Fibroblast of skin of abdomen (primary cell): ENCODE data around the gene GRIN2C.
"Not testable (repeated sequence)": the region's sequence is repeated elsewhere in the genome, so short reads cannot be mapped to it uniquely, and the experiment has no call there.

Experiments
- DNase-seq: peaks from one replicate; pipeline ENCODE4 v3.0.0-alpha.2; 2013

GRIN2C gene

GRCh38 chr17:74879308-74879707 is 19.6 kb upstream of the GRIN2C start:
- no peak for DNase-seq

- DNase-seq = no peak
Observed at GRCh38 chr17:74878658-74879057, 19.0 kb upstream of the GRIN2C start.

GRCh38 chr17:74877592-74878548 is 18.2 kb upstream of the GRIN2C start:
- DNase-seq = no peak

- no peak for DNase-seq
Observed at GRCh38 chr17:74875977-74876593, 16.4 kb upstream of the GRIN2C start.

GRCh38 chr17:74875155-74875976 is 15.7 kb upstream of the GRIN2C start:
- no peak for DNase-seq

- DNase-seq = no peak
Observed at GRCh38 chr17:74874615-74875037, 14.9 kb upstream of the GRIN2C start.

- DNase-seq = no peak
Observed at GRCh38 chr17:74873874-74874614, 14.4 kb upstream of the GRIN2C start.

- peak; percentile 100 for DNase-seq
Observed at GRCh38 chr17:74873037-74873873, 13.6 kb upstream of the GRIN2C start.

- DNase-seq = no peak
Observed at GRCh38 chr17:74872313-74873036, 12.8 kb upstream of the GRIN2C start, which contains the start of gene FDXR. TSS of gene FDXR (minus strand) at chr17:74872994. CDS start at chr17:74872944, 50 bp downstream.

GRCh38 chr17:74871356-74872076 is 11.8 kb upstream of the GRIN2C start:
- DNase-seq = no peak

- DNase-seq = peak; percentile 84
Observed at GRCh38 chr17:74870512-74870911, 10.8 kb upstream of the GRIN2C start.

GRCh38 chr17:74870028-74870427 is 10.3 kb upstream of the GRIN2C start:
- DNase-seq = not testable (repeated sequence)

GRCh38 chr17:74868908-74869255 is 9.2 kb upstream of the GRIN2C start:
- DNase-seq = no peak

GRCh38 chr17:74868251-74868907 is 8.7 kb upstream of the GRIN2C start:
- DNase-seq = no peak

GRCh38 chr17:74866198-74866835 is 6.6 kb upstream of the GRIN2C start:
- no peak for DNase-seq

- no peak for DNase-seq
Observed at GRCh38 chr17:74865504-74866197, 6.0 kb upstream of the GRIN2C start.

GRCh38 chr17:74864866-74865395 is 5.2 kb upstream of the GRIN2C start:
- peak; percentile 52 for DNase-seq
